NCI-H82 (cell line): ENCODE measurements around the gene POLR2B.
"Not testable (repeated sequence)": the region's sequence is repeated elsewhere in the genome, so short reads cannot be mapped to it uniquely, and the experiment has no call there.

Experiments used
- DNase-seq: peaks from one replicate; lab custom pipeline; 2025; lab: John Stamatoyannopoulos, UW

The POLR2B gene

DNA sequence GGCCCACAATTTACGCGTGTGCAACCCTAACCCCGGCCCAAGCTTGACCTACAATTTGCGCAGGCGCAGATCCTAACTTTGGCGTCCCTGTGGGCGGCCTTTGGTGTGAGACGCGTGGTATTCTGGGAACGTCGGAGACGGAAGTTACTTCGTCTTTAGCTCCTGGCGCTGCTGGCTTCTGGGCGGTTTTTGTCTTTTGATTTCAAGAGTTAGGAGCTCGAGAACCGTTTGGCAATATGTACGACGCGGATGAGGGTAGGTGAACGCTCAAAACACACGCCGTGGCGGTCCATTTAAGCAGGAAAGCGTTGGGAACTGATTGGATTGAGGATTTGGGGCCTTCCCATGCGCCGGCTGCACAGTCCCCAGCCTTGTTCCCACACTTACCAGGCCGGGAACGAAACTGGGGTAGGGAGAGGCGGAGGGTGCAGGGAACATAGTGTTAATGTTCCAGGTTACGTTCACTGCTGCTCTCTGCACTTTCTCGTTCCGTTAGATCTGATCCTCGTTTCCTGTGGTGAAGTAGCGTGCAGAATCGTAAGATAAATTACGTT, at the start of gene POLR2B:
POLR2B (plus strand) TSS at position 147 of the 554 bp plus-strand sequence; CDS start at position 237, 90 bp downstream.
- DNase-seq = peak; percentile 94

DNA sequence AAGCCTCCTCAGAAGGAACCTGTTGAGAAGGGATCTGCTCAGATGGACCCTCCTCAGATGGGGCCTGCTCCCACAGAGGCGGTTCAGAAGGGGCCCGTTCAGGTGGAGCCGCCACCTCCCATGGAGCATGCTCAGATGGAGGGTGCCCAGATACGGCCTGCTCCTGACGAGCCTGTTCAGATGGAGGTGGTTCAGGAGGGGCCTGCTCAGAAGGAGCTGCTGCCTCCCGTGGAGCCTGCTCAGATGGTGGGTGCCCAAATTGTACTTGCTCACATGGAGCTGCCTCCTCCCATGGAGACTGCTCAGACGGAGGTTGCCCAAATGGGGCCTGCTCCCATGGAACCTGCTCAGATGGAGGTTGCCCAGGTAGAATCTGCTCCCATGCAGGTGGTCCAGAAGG, 48.1 kb upstream of the POLR2B start:
- no peak for DNase-seq

DNA sequence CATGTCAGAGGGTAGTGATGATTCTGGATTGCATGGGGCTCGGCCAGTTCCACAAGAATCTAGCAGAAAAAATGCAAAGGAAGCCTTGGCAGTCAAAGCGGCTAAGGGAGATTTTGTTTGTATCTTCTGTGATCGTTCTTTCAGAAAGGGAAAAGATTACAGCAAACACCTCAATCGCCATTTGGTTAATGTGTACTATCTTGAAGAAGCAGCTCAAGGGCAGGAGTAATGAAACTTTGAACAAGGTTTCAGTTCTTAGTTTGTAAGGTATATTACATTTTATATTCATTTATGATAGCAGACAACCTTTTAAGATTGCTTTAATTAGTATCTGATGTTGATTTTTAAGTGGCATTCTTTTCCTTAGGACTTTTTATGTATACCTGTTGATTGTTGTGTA, 46.8 kb upstream of the POLR2B start:
- DNase-seq = no peak

DNA sequence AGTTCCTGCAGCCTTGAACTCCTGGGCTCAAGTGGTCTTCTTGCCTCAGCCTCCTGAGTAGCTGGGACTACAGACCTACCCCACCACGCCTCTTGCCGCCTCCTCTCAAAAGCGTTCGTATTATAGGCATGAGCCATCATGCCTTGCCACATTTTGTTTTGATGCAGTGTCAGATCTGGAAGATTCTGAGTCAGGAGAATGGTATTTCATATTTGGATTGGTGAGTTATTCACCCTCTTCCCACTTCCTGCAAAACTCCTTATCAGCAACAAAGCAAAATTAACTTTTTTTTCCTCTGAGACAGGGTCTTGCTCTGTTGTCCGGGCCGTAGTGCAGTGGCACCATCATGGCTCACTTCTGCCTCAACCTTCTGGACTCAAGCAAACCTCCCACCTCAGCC, 41.4 kb upstream of the POLR2B start:
- DNase-seq = no peak

DNA sequence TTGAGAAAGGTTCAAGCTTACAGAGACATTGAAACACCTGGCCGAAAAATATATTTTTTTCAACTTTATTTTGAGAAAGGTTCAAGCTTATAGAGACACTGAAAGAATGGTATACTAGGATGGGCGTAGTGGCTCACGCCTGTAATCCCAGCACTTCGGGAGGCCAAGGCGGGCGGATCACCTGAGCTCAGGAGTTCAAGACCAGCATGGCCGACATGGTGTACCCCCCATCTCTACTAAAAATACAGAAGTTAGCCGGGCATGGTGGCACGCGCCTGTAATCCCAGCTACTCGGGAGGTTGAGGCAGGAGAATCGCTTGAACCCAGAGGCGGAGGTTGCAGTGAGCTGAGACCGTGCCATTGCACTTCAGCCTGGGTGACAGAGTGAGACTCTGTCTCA, 38.9 kb upstream of the POLR2B start:
- DNase-seq = not testable (repeated sequence)

DNA sequence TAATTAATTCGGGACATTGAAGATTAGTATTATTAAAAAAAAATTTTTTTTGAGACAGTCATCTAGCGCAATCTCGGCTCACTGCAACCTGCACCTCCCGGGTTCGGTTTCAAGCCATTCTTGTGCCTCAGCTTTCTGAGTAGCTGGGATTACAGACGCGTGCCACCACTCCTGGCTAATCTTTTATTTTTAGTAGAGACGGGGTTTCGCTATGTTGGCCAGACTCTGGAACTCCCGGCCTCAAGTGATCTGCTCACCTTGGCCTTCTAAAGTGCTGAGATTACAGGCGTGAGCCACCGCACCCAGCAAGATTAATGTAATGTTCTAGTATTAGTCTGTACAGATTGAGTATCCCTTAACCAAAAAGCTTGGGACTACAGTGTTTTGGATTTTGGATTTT, 38.3 kb upstream of the POLR2B start:
- no peak for DNase-seq

DNA sequence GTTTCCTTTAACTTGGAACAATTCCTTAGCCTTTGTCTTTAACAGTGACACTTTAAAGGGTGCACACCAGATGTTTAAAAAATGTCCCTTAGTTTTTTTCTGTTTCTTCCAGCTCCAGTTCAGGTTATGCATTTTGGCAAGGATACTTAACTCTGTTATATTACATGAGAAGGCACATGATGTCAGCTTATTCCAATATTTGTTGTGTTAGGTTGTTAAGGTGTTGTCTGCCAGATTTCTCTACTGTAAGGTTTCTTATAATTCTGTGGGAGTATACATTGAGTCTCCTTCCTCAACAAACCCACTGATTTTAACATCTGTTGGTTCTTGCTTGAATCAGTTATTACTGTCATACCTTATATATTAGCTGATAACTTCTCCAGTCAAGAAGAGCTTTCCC, 37.7 kb upstream of the POLR2B start:
- no peak for DNase-seq

DNA sequence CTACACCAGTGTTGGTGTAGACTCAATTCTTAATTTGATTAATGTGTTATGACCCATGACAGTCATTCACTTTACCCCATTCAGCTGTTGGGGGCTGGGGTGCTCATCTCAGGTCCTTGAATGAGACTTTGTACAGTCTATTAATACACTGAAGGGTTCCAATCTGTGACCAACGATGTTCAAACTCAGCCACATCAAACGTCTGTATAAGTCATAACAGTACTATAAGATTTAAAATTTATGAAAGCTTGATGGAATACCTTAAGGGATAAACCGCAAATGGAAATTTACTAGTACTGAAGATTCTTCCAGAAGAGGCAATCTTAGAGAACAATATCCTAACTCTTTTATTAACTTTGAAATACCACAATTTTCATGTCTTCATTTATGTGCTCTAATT, 37.3 kb upstream of the POLR2B start:
- no peak for DNase-seq

DNA sequence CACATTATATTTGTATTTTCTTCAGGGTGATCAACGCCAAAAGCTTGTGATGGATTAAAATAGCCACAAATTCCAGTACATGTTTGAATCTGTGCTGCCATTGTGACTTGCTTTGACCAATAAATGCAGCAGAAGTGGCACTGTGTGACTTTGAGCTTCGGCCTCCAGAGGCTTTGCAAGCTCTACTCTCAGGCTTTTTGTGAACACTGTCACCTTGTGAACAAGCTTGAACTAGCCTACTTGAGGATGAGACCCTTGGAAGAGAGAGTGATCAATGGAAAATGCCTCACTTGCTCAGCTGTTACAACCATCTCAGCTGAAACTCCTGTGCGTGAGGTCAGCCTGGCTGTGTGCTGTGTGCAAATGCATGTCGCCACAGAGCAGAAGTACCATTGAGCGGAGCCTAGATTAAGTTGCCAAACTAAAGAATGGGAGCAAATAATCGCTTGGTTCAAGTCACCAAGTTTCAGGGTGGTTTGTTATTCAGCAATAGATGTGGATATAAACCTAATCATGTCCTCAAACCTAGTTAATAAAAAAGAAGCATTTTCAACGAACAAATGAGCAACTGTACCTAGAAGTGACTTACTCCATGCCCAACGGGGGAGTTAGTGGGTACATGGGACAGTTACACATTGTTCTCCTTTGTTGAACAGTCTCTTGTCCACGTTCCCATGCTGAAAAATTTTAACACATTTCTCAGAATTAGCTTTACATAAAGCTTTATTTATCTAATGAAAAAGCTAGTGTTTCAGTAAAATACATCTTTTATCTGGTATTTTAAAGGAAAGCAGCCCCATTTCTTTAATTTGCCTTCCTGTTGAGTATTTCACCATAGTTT, 24.8 kb upstream of the POLR2B start:
- DNase-seq = no peak

DNA sequence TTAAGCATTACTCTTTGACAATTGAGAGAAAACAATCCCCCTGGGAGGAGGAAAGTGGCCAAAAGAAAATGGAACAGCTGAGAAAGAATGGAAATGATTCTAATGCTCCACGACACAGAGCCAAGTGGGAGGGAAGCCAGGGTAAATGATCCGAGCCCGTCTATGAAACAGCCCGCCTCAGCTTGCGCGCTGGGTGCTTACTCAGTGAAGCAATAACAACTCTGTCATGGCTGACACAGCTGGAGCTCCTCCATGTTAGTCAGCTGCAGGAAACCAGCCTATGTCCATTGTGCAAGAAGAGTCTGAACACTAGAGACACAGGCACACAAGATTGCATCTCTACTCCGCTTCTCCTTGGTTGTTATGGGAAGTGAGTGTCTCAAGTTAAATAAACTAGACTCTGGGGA, 20.6 kb upstream of the POLR2B start:
- no peak for DNase-seq

DNA sequence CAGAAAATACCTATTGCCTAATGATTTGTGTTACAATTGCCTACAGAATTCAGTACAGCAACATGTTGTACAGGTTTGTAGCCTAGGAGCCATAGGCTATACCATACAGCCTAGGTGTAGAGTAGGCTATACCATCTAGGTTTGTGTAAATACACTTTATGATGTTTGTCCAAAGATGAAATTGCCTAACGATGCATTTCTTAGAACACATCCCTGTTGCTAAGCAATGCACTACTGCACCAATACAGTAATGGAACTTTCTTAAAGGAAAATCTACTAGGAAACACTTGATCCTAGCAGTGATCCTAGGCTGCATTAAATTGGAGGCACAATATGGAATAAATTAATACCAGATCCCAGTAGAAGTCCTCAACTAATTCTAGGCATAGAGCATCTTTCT, 19.6 kb upstream of the POLR2B start:
- no peak for DNase-seq

DNA sequence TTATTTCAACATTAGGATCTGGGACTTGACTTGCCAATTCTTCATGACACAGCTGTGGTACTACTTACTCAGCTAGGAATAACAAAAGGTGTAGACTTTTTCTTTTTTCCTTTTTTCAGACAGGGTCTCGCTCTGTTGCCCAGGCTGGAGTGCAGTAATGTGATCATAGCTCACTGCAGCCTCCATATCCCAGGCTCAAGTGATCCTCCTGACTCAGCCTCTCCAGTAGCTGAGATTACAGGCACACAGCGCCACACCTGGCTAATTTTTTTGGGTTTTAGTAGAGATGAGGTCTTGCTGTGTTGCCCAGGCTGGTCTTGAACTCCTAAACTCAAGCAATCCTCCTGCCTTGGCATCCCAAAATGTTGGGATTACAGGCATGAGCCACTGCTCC, 17.6 kb upstream of the POLR2B start:
- no peak for DNase-seq

DNA sequence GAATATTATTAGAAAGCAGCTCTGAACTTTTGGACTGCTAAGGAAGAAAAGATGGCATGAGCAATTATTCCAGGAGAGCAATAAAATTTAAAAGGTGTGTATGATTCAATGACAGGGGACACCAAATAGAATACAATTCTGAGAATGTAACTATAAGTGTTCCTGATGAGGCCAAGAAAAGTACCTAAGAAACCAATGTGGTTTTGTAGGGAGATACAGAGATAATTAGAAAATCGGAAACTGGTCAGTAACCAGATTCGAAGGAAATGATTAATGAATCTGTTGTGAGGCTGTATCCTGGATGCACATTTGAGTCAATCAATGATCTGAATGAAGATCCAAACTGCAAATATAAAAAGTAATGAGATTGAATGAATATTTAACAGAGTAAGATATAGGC, 7.3 kb upstream of the POLR2B start:
- DNase-seq = no peak

DNA sequence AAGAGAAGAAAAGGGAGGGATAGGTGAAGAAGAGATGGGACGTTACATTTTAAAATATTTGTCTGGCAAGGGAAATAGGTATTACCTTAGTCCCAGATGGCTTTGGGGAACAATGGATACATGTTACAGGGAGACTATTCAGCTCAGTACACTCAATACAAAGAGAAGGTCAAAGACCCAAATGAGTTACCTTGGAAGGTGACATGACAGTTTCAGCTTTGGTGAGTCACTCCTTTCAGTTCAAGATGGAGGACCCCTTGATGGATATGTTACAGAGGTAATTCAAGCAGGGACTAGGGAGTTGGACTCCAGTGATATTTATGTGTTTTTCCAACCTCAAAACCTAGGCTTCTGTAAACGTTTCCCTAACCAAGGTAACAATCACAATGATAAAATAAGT, 6.3 kb upstream of the POLR2B start:
- no peak for DNase-seq

DNA sequence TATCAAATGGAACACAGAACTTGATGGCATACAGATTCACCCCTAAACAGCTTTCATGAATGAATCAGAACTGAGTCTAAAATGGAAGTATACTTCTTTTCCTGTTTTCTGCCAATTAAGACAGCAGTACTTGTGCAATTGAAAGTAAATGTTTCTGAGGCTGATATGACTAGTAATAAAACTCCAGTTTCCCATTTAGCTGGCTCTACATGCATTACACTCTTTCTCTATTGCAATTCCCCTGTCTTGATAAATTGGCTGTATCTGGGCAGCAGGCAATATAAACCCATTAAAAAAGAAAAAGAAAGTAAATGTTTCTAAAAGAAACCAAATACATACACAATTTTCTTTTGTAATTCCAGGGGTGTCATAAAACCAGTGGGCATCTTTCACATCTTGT, 5.9 kb upstream of the POLR2B start:
- DNase-seq = no peak

DNA sequence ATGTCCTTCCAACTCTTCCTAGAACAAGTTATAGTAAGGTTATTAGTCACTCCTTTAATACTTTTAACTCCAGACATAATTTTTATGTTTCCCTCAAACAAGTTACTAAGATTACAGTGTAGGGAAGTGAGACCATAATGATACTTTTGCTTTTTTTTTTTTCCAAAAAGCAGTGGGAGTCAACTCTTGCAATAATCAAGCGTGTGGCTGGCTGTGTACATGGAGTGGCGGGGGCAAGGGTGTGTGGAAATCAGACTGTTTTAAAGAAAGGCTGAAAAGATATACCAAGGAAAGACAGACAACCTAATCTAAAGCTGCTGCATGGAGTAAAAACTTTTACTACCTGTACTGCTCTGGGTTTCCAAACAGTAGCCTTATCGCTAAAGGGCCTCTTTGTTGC, 5.4 kb upstream of the POLR2B start:
- DNase-seq = no peak

DNA sequence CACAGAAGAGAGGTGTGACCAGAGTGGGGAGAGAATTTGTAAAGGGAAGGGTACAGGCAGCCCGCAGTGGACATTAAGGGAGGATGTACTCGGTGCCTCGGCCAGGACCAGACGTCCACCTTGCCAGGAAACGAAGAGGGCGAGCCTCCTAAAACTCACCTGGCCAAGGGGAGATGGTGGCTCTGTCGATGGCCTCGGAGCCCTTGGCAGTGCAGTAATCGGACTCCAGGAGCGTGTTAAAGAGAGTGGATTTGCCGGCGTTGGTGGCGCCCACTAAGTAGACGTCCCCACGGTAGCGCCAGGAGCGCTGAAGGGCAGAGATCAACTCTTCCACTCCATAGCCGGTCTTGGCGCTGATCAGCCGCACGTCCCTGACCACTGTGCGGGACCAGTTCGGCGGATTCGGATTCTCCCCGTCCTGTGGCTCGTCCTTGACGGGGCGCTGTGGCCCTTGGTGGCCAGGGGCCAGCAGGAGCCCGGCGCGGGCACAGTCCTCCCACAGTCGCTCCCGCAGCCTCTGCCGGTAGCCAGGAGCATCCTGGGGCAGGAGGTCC, 2.3 kb upstream of the POLR2B start:
- peak; percentile 26 for DNase-seq

DNA sequence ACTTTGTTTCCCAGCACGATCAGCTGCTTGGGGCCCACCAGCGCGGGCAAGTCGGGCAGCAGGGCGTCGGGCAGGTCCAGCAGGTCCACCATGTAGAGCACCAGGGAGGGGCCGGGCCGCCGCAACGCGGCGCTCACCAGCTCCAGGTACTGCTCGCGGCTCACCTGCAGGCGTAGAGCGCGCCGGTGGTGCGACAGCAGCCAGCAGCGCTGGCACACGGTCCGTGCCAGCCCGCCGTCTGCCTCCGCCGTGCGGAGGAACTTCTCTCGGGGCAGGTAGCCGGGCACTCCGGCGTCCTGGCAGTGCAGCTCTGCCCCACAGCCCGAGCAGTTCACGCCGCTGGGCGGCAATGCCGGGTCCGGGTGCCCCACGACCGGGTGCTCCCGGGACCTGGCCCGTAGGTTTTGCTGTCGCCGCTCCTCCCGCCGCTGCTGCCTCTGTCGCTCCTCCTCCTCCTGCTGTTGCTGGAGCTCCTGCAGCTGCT, 1.8 kb upstream of the POLR2B start:
- peak; percentile 38 for DNase-seq

DNA sequence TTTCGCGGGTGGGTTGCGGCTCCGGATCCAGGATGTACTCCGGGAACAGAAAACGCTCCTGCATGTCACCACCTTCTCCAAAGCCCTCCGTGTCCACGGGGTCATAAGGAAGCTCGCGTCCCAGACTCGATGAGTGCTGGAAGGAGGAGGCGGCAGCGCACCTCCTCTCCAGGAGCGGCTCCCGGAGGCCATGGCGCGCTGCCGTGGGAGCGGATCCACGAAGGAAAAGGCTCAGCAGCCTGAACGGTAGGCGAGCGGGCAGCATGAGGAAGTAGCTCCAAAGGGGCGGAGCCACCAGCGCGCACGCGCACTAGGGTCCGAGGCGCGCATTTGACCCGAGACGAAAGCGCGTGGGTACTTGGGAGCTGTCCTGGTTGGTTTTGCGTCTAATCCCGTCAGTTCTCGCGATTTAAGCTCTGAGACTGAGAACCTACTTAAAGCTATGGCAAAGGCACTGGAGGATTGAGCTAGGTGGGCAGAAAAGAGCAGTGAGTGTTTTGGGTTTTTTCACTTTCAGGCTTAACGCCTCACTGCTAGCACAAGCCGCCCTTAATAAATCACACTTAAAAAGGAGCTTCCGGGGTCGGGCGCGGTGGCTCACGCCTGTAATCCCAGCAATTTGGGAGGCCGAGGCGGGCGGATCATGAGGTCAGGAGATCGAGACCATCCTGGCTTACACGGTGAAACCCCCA, 1.2 kb upstream of the POLR2B start, which contains the start of gene NOA1:
NOA1 (minus strand) TSS at position 286 of the 692 bp plus-strand sequence; CDS start at position 265, 21 bp downstream.
- DNase-seq = peak; percentile 98

DNA sequence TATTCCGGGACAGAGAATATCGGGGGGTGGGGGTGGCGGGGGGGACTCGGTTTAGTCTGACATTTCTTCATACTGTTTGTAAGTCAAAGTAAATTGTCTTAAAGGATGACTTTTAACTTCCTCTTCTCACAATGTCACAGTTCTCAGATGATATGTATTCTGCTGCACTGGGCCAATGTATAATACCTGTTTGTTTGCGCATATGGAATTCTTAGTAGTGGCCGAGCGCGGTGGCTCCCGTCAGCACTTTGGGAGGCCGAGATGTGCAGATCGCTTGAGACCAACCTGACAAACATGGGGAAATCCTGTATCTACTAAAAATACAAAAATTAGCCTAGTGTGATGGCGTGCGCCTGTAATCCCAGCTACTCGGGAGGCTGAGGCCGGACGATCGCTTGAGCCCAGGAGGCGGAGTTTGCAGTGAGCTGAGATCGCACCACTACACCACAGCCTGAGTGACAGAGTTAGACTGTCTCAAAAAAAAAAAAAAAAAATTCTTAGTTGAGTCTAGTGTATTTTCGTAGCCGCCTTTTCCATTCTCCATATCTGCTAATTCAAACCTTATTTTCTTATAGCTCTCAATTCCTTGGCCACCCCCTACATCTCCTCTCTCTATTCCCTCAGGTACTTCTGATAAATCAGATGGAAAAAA, 851 bp downstream of the POLR2B start:
- peak; percentile 29 for DNase-seq

DNA sequence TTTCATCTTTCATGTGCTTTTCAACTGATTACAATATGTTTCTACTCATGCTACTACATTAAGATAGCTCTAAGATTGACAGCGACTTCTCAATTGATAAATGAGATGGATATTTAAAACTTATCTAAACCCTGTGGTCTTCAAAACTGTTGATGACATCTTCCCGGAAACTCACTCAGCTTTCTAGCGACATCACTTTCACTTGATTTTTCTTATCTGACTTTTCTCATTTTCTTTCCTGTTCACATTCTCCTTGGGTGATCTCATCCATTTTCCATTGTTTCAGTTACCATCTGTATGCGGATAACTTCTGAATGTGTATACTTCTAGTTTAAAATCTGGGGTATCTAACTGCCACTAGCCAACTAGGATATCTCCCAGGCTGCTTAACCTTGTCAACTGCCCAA, 3.1 kb downstream of the POLR2B start:
- DNase-seq = no peak

DNA sequence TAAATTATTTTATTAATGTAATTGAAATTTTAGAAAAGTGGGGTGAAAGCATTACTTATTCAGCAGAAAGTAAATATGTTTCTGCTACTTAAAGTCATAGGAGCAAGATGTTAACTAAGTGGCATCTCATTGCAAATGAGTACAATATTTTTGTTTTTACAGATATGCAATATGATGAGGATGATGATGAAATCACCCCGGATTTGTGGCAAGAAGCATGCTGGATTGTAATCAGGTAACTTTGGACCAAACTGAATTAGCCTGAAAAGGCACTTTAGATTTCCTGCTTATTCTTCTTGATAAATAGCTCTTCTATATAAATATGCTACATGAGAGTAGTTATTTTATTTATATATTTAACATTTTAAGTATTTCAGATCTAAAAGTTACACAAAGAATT, 7.5 kb downstream of the POLR2B start:
- DNase-seq = no peak
